GM21447 (cell line): ENCODE data around the gene ARHGDIB.

Experiments
- ATAC-seq: cut with Tn5 transposase; IDR thresholded peaks from one replicate; pipeline ENCODE4 v1.9.1; 2021; ENCODE audit not compliant: unreplicated experiment

ARHGDIB gene

DNA sequence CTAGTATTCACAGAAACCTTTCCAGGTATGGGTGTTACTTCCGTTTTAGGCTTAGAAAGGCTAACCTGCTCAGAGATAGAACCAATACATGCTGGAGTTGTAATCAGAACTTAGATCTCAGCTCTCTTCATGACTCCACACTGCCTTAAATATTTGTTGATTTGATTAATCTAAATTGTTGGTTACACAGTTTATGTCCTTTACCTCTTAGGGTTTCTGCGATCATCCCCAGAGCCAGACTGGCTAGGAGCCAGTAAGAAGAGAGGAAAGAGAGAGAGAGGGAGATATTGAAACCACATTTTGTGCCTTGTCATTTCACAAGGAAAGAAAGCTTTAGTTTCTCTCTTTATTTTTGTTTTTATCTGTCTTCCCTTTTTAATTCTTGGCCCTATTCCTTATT, 58.9 kb downstream of the ARHGDIB start:
- no peak for ATAC-seq

DNA sequence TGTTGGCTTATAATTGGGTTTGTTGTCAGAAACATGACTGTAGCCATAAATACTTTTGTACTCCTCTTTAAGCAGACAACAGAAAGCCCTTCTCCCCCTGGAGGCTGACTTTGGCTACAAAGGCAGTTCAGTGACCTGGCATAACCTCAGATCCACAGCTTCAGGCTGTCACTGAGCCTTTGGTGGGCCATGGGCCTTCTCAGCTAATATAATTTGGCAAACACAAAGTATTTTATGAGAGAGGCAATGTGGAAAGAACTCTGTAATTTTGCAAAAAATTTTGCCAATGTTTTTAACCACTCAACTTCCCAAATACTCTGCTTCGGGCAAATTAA, 60.2 kb downstream of the ARHGDIB start:
- no peak for ATAC-seq

DNA sequence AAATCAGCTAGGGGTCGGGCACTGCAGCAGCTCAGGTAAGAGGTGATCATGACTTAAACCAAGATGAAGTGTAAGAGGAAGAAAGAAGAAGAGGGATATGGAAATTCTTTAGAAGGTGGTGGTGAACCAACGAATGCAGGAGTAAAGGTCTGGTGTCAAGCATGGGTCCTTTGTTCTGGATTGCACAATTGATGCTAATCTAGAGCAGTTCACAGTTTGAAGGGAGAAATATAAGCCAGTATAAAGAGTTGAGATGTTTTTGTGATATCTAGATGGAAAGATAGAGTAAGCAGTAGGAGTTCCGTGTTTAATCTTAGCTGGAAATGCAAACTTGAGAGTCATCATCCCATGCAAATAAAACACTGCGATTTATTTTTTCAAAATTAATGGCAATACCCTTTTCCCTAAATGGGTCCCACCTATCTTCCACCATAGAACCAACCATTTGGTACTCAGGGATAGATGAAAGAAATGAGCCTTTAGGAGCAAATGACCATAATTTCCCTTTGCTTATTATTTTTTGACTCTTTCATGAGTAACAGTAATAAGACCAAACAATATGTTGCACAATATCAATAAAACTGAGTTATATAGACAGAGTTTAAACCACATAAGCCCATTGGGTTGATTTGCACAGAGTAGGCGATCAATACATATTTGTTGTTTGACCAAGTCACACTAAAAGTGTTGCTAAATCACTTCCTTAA, 60.7 kb downstream of the ARHGDIB start:
- ATAC-seq: no peak

DNA sequence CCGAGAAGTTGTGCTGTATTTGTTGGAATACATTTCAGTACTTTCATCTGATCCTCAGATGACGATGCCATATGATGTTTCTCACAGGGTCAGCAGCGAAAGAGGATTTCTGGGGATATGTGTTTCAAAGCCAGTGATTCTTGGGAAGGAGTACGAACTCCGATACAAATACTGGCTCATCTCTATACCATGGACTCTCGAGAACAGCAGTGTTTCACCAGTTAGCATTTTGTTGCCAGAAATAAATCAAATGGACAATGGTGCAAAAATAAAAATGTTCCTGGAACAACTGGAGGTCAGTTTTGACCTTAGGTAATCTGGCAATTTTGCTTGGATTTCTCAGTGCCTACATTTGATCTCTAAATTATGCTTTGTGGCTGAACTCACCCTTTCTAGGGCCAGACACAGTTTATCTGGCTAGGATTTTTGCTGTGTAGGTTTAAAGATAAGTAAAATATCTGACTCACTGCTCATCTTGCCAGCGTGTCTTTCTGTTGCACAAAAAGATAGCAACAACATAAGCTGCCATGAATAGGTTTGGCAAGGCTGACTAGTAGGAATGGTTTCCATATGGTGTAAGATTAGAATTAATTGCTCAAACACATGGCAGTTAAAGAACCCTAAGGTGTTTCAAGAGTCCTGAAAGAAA, 64.8 kb downstream of the ARHGDIB start:
- no peak for ATAC-seq

DNA sequence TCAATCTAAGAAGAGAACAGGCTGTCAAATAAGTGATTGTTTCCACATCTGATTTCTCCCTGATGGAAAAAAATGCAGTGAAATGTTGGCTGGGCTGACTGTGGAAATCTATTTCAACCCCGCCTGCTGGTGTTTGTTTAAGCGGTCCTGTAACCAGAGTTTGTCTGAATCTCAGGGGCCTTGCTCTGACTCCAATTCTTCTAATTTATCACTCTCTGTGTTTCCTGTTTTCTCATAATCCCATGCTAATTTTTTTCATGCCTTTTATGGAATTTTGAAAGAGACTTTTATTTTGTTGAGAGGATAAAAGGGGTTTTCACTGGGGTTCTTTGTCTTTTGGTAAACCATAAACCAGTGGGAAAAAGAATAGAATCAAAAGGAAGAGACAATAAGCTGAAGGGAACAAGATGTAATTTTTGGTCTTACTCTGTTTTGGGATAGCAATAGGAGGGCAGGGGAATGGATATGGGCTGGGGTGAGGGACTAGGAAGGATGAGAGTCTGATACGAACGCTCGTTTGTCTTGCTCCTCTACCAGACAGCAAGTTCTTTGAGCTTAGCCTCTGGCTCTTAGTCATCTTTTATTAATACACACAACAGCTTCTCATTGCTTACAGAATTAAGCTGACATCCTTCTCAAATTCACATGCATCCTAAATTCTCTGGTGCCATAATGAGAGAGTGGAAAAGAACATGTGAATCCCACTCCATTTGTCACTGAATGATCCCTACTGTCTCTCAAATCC, 67.7 kb downstream of the ARHGDIB start:
- no peak for ATAC-seq

DNA sequence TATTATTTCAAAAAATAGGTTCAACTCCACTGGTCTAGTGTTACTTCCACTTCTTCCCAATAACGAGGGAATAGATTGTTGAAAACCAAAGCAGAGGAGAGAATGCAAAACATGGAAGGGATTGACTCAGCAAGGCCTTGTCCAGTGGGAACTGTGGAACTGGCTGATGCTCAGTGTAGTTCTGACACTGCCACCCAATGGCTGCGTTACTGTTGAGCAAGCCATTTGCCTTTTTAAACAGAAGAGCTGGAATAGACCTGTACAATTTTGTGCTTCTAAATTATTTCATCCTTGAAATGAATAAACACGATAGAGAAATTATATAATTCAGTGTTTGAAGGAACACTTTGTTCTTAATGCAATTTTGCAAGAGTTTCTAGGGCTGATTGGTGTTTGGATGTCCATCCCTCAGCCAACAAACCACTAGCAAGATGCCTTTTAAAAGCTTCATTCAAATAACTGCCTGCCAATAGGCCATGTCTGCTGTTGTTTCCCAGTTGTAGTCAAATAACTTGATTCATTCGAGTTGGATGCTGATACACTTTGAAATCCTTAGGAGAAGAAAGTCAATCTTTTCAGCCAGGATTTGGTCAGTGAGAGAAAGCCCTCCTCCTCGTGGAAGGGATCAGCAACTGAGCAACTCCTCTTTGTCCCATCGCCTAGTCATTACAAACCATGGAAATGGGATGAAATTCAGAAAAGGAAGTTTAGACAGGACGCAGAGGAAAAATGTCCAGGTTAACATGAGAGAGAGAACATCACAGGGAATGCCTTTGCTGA, 68.5 kb downstream of the ARHGDIB start:
- no peak for ATAC-seq
